Neural cell (in vitro differentiated cells): Measurements from ENCODE around the gene C16orf96. TPM values are rescaled to one million over a fixed set of nuclear protein-coding genes. Genes with fewer than 3 reads are reported as not detected.

ENCODE experiments used
- H2AFZ ChIP-seq: fragments of 200-600, 300-800 bp; sonication (generic), shearing (Covaris generic); 2 replicates; pipeline ENCODE4 v1.6.0; 2014; ENCODE audit warnings: low read depth, mild to moderate bottlenecking, antibody characterized with exemption, low read length, moderate library complexity
- H3F3A ChIP-seq: fragments of 200-600 bp; shearing (Covaris generic); 2 replicates; pipeline ENCODE4 v1.6.1; 2016; ENCODE audit warnings: mild to moderate bottlenecking, moderate library complexity, mixed read lengths, antibody characterized with exemption, low read length; ENCODE audit not compliant: insufficient read depth, poor library complexity, severe bottlenecking
- H3K27ac ChIP-seq: fragments of 200-600, 300-800 bp; sonication (generic), shearing (Covaris generic); 2 replicates; pipeline ENCODE4 v1.5.1; 2014; ENCODE audit warnings: mild to moderate bottlenecking, low read length, moderate library complexity
- H3K27me3 ChIP-seq: fragments of 300-800, 200-600 bp; sonication (generic), shearing (Covaris generic); 2 replicates; pipeline ENCODE4 v1.6.0; 2014; ENCODE audit warnings: mild to moderate bottlenecking, low read depth, low read length, moderate library complexity; ENCODE audit not compliant: insufficient read depth
- H3K36me3 ChIP-seq: fragments of 300-800, 200-600 bp; sonication (generic), shearing (Covaris generic); 2 replicates; pipeline ENCODE4 v1.5.1; 2014; ENCODE audit warnings: mild to moderate bottlenecking, antibody characterized with exemption, low read length, moderate library complexity; ENCODE audit not compliant: insufficient read depth
- H3K4me2 ChIP-seq: fragments of 300-800, 200-600 bp; sonication (generic), shearing (Covaris generic); 2 replicates; pipeline ENCODE4 v1.6.0; 2014; ENCODE audit warnings: mild to moderate bottlenecking, low read length
- H3K4me3 ChIP-seq: fragments of 300-800, 200-600 bp; sonication (generic), shearing (Covaris generic); 2 replicates; pipeline ENCODE4 v1.5.1; 2014; ENCODE audit warnings: mild to moderate bottlenecking, low read length, moderate library complexity
- H3K79me2 ChIP-seq: fragments of 200-600 bp; shearing (Covaris generic); replicated peaks from 2 replicates; pipeline ENCODE4 v1.6.0; 2014; ENCODE audit warnings: mild to moderate bottlenecking, low read length, moderate library complexity; ENCODE audit not compliant: insufficient read depth
- H3K9ac ChIP-seq: fragments of 300-800, 200-600 bp; sonication (generic), shearing (Covaris generic); 2 replicates; pipeline ENCODE4 v1.6.1; 2016; ENCODE audit warnings: mild to moderate bottlenecking, low read length, mixed read lengths
- H3K9me2 ChIP-seq: fragments of 200-600 bp; shearing (Covaris generic); 2 replicates; pipeline ENCODE4 v1.6.1; 2016; ENCODE audit warnings: mild to moderate bottlenecking, low read length, mixed read lengths; ENCODE audit not compliant: insufficient read depth
- H3K9me3 ChIP-seq: fragments of 200-600, 300-800 bp; sonication (generic), shearing (Covaris generic); 2 replicates; pipeline ENCODE4 v1.6.1; 2016; ENCODE audit warnings: mild to moderate bottlenecking, mixed run types, low read length, moderate library complexity, mixed read lengths
- H4K20me1 ChIP-seq: fragments of 200-600 bp; shearing (Covaris generic); 2 replicates; pipeline ENCODE4 v1.6.1; 2016; ENCODE audit warnings: mild to moderate bottlenecking, mixed run types; ENCODE audit not compliant: insufficient read depth
- CTCF ChIP-seq: fragments of 450-650 bp; IDR thresholded peaks from 2 replicates; pipeline ENCODE4 v1.5.1; 2014; ENCODE audit warnings: antibody characterized with exemption, mild to moderate bottlenecking, moderate library complexity; ENCODE audit not compliant: poor library complexity, severe bottlenecking
- EP300 ChIP-seq: fragments of 450-650 bp; conservative IDR thresholded peaks from 2 replicates; pipeline ENCODE4 v1.6.1; 2014; ENCODE audit warnings: antibody characterized with exemption, mild to moderate bottlenecking, moderate library complexity; ENCODE audit not compliant: poor library complexity, severe bottlenecking
- EZH2 ChIP-seq: fragments of 200-600, 300-800 bp; shearing (Covaris generic), sonication (generic); IDR thresholded peaks from 2 replicates; pipeline ENCODE4 v1.6.1; 2014; ENCODE audit warnings: antibody characterized with exemption, low read length, borderline replicate concordance, mild to moderate bottlenecking; ENCODE audit not compliant: insufficient read depth, poor library complexity, severe bottlenecking
- MXI1 ChIP-seq: fragments of 450-650 bp; conservative IDR thresholded peaks from 2 replicates; pipeline ENCODE4 v1.6.1; 2014; ENCODE audit warnings: antibody characterized with exemption, mild to moderate bottlenecking; ENCODE audit not compliant: poor library complexity, severe bottlenecking
- POLR2AphosphoS5 ChIP-seq: IDR thresholded peaks from 2 replicates; pipeline ENCODE4 v1.6.1; 2012
- RAD21 ChIP-seq: fragments of 450-650 bp; conservative IDR thresholded peaks from 2 replicates; pipeline ENCODE4 v1.6.1; 2014; ENCODE audit warnings: antibody characterized with exemption, mild to moderate bottlenecking, moderate library complexity
- REST ChIP-seq: IDR thresholded peaks from 2 replicates; pipeline ENCODE4 v1.6.1; 2012; ENCODE audit warnings: borderline replicate concordance
- SMC3 ChIP-seq: fragments of 450-650 bp; conservative IDR thresholded peaks from 2 replicates; pipeline ENCODE4 v1.6.1; 2014; ENCODE audit warnings: antibody characterized with exemption, mild to moderate bottlenecking, moderate library complexity; ENCODE audit not compliant: poor library complexity
- TAF1 ChIP-seq: IDR thresholded peaks from 2 replicates; pipeline ENCODE4 v1.6.1; 2012; ENCODE audit warnings: low read depth
- polyA plus RNA-seq: library from polyadenylated mRNA; depleted of rRNA; stranded (reverse); fragments of >200 nt; gene quantifications from 2 replicates; pipeline ENCODE4 v1.2.3, GENCODE V29; 2014

Gene C16orf96
- polyA plus RNA-seq, 1 donor from 2014 or later, result 0.21 TPM

- H3K4me2 ChIP-seq, result peak overlapping the region; percentile 96
- no peaks in the 10 kb centered on the region for H3F3A ChIP-seq
- TF ChIP-seq MXI1 (no peak), EZH2 (no peak), RAD21 (no peak), REST (no peak), EP300 (no peak), CTCF (no peak), SMC3 (no peak), TAF1 (no peak), POLR2AphosphoS5 (no peak)
- peak overlapping the region; percentile 98 for H3K9ac ChIP-seq
- no peaks in the 10 kb centered on the region for H3K27me3 ChIP-seq
- no peaks in the 10 kb centered on the region for H3K36me3 ChIP-seq
- peaks cover 53% of the 10 kb centered on the region for H3K79me2 ChIP-seq
- H3K9me3 ChIP-seq, result no peaks in the 10 kb centered on the region
- no peaks in the 10 kb centered on the region for H3K9me2 ChIP-seq
- H2AFZ ChIP-seq, result no peak overlapping the region
- H3K27ac ChIP-seq, result peak overlapping the region; percentile 95
- peak overlapping the region; percentile 98 for H3K4me3 ChIP-seq
- no peaks in the 10 kb centered on the region for H4K20me1 ChIP-seq
Observed at GRCh38 chr16:4626396-4626795, 70.3 kb downstream of the C16orf96 start.

- H2AFZ ChIP-seq, result no peak overlapping the region
- no peaks in the 10 kb centered on the region for H3K27me3 ChIP-seq
- no peak overlapping the region for H3K4me2 ChIP-seq
- no peaks in the 10 kb centered on the region for H3F3A ChIP-seq
- TF ChIP-seq SMC3 (no peak), CTCF (no peak)
- no peak overlapping the region for H3K27ac ChIP-seq
- H3K36me3 ChIP-seq, result no peaks in the 10 kb centered on the region
- peaks cover 3% of the 10 kb centered on the region for H4K20me1 ChIP-seq
- no peak overlapping the region for H3K9ac ChIP-seq
- no peaks in the 10 kb centered on the region for H3K9me3 ChIP-seq
- no peak overlapping the region for H3K4me3 ChIP-seq
- H3K9me2 ChIP-seq, result no peaks in the 10 kb centered on the region
- H3K79me2 ChIP-seq, result peaks cover 64% of the 10 kb centered on the region
Observed at GRCh38 chr16:4628283-4628682, 72.1 kb downstream of the C16orf96 start.
